ENCODE data around the gene FAM229A.

DNA sequence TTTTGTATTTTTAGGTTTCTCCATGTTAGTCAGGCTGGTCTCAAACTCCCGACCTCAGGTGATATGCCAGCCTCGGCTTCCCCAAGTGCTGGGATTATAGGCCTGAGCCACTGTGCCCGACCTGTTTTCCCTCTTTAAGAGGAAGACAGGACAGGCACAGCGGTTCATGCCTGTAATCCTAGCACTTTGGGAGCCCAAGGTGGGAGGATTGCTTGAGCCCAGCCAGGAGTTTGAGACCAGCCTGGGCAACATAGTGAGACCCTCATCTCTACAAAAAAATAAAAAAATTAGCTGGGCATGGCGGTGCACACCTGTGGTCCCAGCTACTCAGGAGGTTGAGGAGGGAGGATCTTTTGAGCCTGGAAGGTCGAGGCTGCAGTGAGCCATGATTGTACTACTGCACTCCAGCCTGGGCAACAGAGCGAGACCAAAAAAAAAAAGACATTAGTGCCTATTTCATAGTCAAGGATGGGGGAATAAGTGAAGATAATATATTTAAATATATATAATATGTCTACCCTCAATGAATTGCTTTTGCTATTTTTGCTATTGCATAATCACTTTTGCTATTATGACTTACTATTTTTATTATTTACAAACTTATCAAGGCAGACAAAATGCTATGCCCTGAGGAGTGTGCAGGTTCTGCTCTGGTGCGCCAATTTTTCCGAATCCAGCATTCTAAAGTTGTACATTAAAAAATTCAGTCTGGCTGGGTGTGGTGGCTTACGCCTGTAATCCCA, 44.0 kb downstream of the FAM229A start:
- TF ChIP-seq, protein P1, sequence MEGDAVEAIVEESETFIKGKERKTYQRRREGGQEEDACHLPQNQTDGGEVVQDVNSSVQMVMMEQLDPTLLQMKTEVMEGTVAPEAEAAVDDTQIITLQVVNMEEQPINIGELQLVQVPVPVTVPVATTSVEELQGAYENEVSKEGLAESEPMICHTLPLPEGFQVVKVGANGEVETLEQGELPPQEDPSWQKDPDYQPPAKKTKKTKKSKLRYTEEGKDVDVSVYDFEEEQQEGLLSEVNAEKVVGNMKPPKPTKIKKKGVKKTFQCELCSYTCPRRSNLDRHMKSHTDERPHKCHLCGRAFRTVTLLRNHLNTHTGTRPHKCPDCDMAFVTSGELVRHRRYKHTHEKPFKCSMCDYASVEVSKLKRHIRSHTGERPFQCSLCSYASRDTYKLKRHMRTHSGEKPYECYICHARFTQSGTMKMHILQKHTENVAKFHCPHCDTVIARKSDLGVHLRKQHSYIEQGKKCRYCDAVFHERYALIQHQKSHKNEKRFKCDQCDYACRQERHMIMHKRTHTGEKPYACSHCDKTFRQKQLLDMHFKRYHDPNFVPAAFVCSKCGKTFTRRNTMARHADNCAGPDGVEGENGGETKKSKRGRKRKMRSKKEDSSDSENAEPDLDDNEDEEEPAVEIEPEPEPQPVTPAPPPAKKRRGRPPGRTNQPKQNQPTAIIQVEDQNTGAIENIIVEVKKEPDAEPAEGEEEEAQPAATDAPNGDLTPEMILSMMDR (IDR thresholded peaks at IDR 0.05; ENCODE audit: low read depth, low read length): no peak
- no peak for TF ChIP-seq POLR2A (IDR thresholded peaks at IDR 0.05; ENCODE audit: extremely low read depth, insufficient read length)
- TF ChIP-seq MAX (IDR thresholded peaks at IDR 0.05; ENCODE audit: low read depth, low read length): no peak

All from NB4 (cell line).